Fibroblast of lung (primary cell): Measurements from ENCODE around the gene CA12. TPM values are rescaled to one million over a fixed set of nuclear protein-coding genes. Genes with fewer than 3 reads are reported as not detected.

ENCODE experiments used
- DNase-seq, 2 donors: peaks; one replicate each; pipeline versions ENCODE4 v3.0.0 to v3.0.0-alpha.2; 2010; ENCODE audit warnings: low read depth in 2 of 2
- H2AFZ ChIP-seq: 2 replicates; pipeline ENCODE4 v1.5.1; 2012; ENCODE audit warnings: low read length, control low read depth, inconsistent platforms
- H3K27ac ChIP-seq: 2 replicates; pipeline ENCODE4 v1.5.1; 2011; ENCODE audit warnings: low read length, control low read depth; ENCODE audit not compliant: insufficient read depth
- H3K27me3 ChIP-seq: 2 replicates; pipeline ENCODE4 v1.5.1; 2011; ENCODE audit warnings: mild to moderate bottlenecking, low read length; ENCODE audit not compliant: control insufficient read depth, insufficient read depth
- H3K36me3 ChIP-seq: 2 replicates; pipeline ENCODE4 v1.5.1; 2011; ENCODE audit warnings: low read length; ENCODE audit not compliant: control insufficient read depth, insufficient read depth
- H3K4me1 ChIP-seq: 2 replicates; pipeline ENCODE4 v1.5.1; 2011; ENCODE audit warnings: low read length; ENCODE audit not compliant: control insufficient read depth, insufficient read depth; ENCODE audit errors: extremely low read depth
- H3K4me2 ChIP-seq: 2 replicates; pipeline ENCODE4 v1.5.1; 2011; ENCODE audit warnings: low read length, control low read depth; ENCODE audit not compliant: insufficient read depth; ENCODE audit errors: extremely low read depth
- H3K4me3 ChIP-seq, 4 experiments: fragments of 200-600 bp in 1 of 4; sonication (generic) in 1 of 4; replicated peaks in 1 of 4; 2 replicates each; pipeline ENCODE4 v1.5.1; 2011 to 2016; ENCODE audit warnings: low read length in 4 of 4, low read depth in 3 of 4, mild to moderate bottlenecking in 3 of 4, control low read depth in 2 of 4, inconsistent platforms in 1 of 4, mixed read lengths in 1 of 4; ENCODE audit not compliant: insufficient read depth in 1 of 4; ENCODE audit errors: control extremely low read depth in 1 of 4
- H3K79me2 ChIP-seq: 2 replicates; pipeline ENCODE4 v1.5.1; 2012; ENCODE audit warnings: mild to moderate bottlenecking, low read length, inconsistent platforms; ENCODE audit not compliant: control insufficient read depth, insufficient read depth
- H3K9ac ChIP-seq: 2 replicates; pipeline ENCODE4 v1.5.1; 2011; ENCODE audit warnings: mild to moderate bottlenecking, low read length, control low read depth; ENCODE audit not compliant: insufficient read depth
- H3K9me3 ChIP-seq: 2 replicates; pipeline ENCODE4 v1.5.1; 2012; ENCODE audit warnings: low read depth, low read length; ENCODE audit not compliant: control insufficient read depth, insufficient read depth
- H4K20me1 ChIP-seq: 2 replicates; pipeline ENCODE4 v1.5.1; 2011; ENCODE audit warnings: low read length; ENCODE audit not compliant: control insufficient read depth, insufficient read depth; ENCODE audit errors: extremely low read depth
- CTCF ChIP-seq, 2 donors: IDR thresholded peaks in 1 of 2; conservative IDR thresholded peaks in 1 of 2; 1 replicate in 1 of 2; 2 replicates in 1 of 2; pipeline ENCODE4 v1.5.1; 2011 to 2012; ENCODE audit warnings: low read length in 2 of 2, control low read depth in 1 of 2, inconsistent platforms in 1 of 2, low read depth in 1 of 2, mild to moderate bottlenecking in 1 of 2
- EZH2 ChIP-seq: IDR thresholded peaks from 2 replicates; pipeline ENCODE4 v1.5.1; 2012; ENCODE audit warnings: low read length, control low read depth, mild to moderate bottlenecking; ENCODE audit errors: missing control alignments
- polyA plus RNA-seq, 2 donors: library from polyadenylated mRNA; depleted of rRNA in 1 of 2; stranded (reverse) in 1 of 2; unstranded in 1 of 2; fragments of >200 nt; gene quantifications; 2 replicates each; pipeline ENCODE4 v1.2.1, GENCODE V29; 2011 to 2012; ENCODE audit warnings: missing spikeins in 1 of 2
- total RNA-seq: library from RNA; depleted of rRNA; stranded (reverse); fragments of >200 nt; gene quantifications from 2 replicates; pipeline ENCODE4 v1.2.1, GENCODE V29; 2014

The CA12 gene
- total and polyA plus RNA-seq, 2 donors (not counting 1 experiment from before 2014, with no cell fraction given) = 30.6 to 48.4 TPM

DNA sequence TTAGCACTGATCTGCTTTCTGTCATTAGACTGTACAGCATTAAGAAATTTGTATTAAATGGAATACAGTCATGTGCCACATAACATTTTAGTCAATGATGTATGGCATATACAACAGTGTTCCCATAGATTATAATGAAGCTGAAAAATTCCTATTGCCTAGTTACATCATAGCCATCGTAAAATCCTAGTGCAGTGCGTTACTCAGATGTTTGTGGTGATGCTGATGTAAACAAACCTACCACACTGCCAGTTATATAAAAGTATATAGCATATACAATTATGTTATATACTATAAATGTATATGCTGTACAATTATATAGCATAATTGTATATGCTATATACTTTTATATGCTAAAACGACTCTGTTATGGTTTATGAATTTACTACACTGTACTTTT, 62.6 kb downstream of the CA12 start:
- DNase-seq = no peak

DNA sequence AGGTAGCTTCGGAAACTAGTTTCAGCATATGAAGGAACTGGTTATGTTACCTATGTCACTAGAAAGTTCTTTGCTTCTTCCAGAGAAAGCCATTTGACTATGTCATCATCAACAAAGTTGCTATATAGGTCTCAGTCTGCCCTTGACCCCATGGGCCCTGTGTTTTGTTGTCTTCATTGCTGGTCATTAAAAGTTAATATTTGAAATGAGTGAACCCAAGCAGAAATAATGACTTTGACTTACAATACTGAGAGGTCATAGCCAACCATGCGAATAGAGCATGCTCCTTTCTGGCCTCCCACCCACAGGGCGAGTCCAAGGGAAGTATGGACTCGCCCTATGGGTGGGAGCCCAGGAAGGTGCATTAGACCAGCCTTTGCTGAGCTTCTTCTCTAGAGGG, 63.3 kb downstream of the CA12 start:
- Histone ChIP-seq H3K79me2 (no peaks in the 10 kb centered on the region), H2AFZ (no peak overlapping the region), H3K4me3 (no peak overlapping the region), H4K20me1 (no peaks in the 10 kb centered on the region), H3K9me3 (no peaks in the 10 kb centered on the region), H3K4me2 (no peak overlapping the region), H3K36me3 (no peaks in the 10 kb centered on the region), H3K27ac (no peak overlapping the region), H3K4me1 (no peaks in the 10 kb centered on the region), H3K9ac (no peak overlapping the region), H3K27me3 (no peaks in the 10 kb centered on the region)
- TF ChIP-seq CTCF (conservative IDR thresholded peaks at IDR 0.05 in 1 of 2, IDR thresholded peaks at IDR 0.05 in 1 of 2; ENCODE audit: low read depth in 1 of 2, low read length in 2 of 2) = no peak
- no peak for TF ChIP-seq EZH2
- no peak for DNase-seq

More for the DNA sequence above, 62.6 kb downstream of the CA12 start:
- no peaks in the 10 kb centered on the region for H4K20me1 ChIP-seq
- H3K79me2 ChIP-seq = no peaks in the 10 kb centered on the region
- no peaks in the 10 kb centered on the region for H3K27me3 ChIP-seq
- no peak overlapping the region for H2AFZ ChIP-seq
- no peaks in the 10 kb centered on the region for H3K9me3 ChIP-seq
- no peak overlapping the region for H3K9ac ChIP-seq
- no peaks in the 10 kb centered on the region for H3K4me1 ChIP-seq
- H3K4me2 ChIP-seq = no peak overlapping the region
- no peak overlapping the region for H3K27ac ChIP-seq
- H3K36me3 ChIP-seq = no peaks in the 10 kb centered on the region
- no peak for TF ChIP-seq EZH2
- no peak for TF ChIP-seq CTCF (conservative IDR thresholded peaks at IDR 0.05 in 1 of 2, IDR thresholded peaks at IDR 0.05 in 1 of 2; ENCODE audit: low read depth in 1 of 2, low read length in 2 of 2)
- no peak overlapping the region for H3K4me3 ChIP-seq

DNA sequence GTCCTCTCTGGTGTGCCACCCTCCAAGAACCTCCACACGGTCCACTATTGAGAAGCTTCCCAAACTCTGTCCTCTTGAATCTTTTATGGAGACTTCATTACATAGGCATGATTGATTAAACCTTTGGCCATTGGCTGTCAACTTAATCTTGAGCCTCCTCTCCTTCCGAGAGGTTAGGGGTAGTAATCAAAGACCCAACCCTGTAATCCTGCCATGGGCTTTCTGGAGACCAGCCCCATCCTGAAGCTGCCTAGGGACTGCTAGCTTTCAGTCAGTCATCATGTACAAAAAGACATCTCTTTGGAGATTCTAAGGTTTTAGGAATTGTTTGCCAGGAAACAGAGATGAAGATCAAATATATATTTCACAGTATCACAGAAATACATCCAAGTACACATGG, 67.2 kb downstream of the CA12 start:
- no peaks in the 10 kb centered on the region for H3K4me1 ChIP-seq
- no peak overlapping the region for H3K4me3 ChIP-seq
- H2AFZ ChIP-seq = no peak overlapping the region
- H3K9me3 ChIP-seq = no peaks in the 10 kb centered on the region
- H3K4me2 ChIP-seq = no peak overlapping the region
- H3K27ac ChIP-seq = no peak overlapping the region
- H3K27me3 ChIP-seq = no peaks in the 10 kb centered on the region
- no peaks in the 10 kb centered on the region for H3K36me3 ChIP-seq
- H3K9ac ChIP-seq = no peak overlapping the region
- DNase-seq = no peak
- no peaks in the 10 kb centered on the region for H3K79me2 ChIP-seq
- no peak for TF ChIP-seq CTCF (conservative IDR thresholded peaks at IDR 0.05 in 1 of 2, IDR thresholded peaks at IDR 0.05 in 1 of 2; ENCODE audit: low read depth in 1 of 2, low read length in 2 of 2)
- no peak for TF ChIP-seq EZH2
- H4K20me1 ChIP-seq = no peaks in the 10 kb centered on the region
